ENCODE measurements around the gene SMYD4.
"Not testable (repeated sequence)": the region's sequence is repeated elsewhere in the genome, so short reads cannot be mapped to it uniquely, and the experiment has no call there.

SMYD4 gene

DNA sequence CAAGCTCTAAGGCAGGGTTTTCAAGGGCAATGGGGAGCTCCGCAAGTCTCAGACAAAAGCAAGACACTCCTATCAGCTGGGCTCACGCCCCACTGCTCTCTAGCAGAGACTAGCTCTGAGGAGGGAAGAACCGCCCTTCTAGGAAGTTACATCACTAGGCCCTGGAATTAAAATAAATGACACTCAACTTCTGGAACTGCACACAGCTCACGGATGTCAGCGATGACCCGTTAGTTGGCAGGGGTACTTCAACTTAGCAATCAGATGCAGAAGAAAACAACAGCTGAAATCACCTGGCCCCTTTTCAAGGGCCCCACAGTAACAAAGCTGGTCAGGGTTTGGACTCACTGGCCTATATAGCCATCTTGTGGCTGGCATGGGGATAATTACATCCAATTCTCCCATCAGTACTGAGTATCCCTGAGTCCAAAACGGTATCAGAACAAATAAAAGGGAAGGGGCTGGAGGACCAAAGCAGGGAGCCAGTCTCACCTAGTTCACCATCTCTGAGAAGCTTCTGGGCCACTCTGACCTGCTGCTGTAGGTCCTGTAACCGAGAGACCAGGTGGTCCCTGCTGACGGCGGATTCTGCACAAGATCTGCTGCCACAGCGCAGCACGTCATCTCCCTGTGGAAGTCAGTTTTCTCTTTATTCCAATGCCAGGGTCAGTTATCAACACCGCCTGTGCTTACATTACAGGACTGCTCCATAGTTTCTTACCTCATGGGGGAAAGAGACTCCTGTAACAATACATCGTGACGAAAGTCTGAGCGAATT is 45.7 kb downstream of the SMYD4 start:
- no peak for DNase-seq (ENCODE audit: low read depth in 2 of 2)

GRCh38 chr17:1783271-1783670 is 46.4 kb downstream of the SMYD4 start:
- DNase-seq (ENCODE audit: low read depth in 2 of 2): no peak

GRCh38 chr17:1782171-1782567 is 47.5 kb downstream of the SMYD4 start:
- no peak for DNase-seq (ENCODE audit: low read depth in 2 of 2)

DNA sequence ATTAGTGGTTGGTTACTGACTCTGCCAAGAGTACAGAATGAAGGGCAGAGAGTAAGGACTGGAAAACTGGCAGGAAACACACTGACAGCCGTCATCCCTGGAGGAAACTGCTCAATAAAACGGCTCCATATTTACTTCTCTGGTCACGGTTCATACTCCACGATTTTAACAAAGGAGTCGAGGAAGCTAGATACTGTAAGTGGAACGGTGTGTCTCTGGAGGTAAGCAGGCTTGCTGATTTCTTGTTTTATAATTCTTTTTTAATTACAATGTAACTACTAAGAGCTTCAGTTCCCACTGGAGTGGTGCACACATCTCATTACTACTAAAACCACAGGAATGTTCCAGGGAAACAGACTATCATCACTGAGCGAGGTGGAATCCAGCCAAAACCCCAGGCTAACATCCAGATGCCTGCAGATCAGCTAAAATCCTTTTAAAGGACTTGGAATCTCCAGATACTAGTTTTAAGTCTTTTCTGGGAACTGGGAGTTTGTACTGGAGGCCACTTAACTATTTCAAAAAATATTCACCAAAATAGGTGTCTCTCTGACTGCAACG is 50.1 kb downstream of the SMYD4 start:
- no peak for DNase-seq (ENCODE audit: low read depth in 2 of 2)

DNA sequence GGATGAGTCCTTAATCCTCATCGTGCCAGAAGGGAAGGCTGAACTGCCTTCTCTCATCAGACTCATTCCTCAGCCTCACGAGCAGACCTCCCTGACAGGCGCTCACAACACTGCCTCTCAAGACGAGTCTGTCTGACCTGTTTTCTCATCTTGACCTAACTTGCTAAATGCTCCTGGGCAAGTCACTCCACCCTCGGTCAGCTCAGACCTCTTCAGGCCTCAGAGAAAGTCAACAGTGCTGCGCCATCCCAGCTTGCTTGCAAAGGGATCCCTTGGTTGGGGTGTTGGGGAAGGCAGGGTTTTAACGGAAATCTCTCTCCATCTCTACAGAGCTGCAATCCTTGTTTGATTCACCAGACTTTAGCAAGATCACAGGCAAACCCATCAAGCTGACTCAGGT is 52.8 kb downstream of the SMYD4 start:
- DNase-seq (ENCODE audit: low read depth in 2 of 2): no peak

DNA sequence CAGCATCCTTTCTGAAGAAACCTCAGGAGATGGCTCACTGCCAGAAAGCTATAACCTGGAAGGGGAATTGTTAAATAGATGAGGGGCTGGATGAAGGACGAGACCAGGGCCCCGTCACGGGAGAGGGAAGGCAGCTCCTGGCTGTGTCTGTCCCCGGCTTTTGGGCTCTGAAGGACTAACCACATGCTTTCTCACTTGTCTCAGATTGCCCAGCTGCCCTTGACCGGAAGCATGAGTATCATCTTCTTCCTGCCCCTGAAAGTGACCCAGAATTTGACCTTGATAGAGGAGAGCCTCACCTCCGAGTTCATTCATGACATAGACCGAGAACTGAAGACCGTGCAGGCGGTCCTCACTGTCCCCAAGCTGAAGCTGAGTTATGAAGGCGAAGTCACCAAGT is 53.4 kb downstream of the SMYD4 start:
- DNase-seq (ENCODE audit: low read depth in 2 of 2): no peak

DNA sequence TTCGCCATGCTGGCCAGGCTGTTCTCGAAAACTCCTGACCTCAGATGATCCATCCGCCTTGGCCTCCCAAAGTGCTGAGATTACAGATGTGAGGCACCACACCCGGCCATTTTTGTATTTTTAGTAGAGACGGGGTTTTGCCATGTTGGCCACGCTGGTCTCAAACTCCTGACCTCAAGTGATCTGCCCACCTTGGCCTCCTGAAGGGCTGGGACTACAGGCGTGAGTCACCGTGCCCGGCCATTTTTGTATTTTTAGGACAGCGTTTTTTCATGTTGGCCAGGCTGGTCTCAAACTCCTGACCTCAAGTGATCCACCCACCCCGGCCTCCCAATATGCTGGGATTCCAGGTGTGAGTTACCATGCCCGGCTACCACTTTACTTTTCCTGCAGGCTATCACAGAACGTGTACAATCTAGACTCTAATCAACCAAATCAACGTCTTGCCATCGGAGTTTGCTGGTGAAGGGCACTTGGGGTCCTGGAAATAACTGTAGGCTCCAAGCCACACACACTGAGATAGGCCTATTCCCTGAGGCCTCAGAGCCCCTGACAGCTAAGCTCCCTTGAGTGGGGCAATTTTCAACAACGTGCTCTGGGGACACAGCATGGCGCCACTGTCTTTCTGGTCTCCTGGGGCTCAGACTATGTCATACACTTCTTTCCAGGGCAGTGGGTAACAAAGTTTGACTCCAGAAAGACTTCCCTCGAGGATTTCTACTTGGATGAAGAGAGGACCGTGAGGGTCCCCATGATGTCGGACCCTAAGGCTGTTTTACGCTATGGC is 55.1 kb downstream of the SMYD4 start:
- DNase-seq (ENCODE audit: low read depth in 2 of 2): no peak

DNA sequence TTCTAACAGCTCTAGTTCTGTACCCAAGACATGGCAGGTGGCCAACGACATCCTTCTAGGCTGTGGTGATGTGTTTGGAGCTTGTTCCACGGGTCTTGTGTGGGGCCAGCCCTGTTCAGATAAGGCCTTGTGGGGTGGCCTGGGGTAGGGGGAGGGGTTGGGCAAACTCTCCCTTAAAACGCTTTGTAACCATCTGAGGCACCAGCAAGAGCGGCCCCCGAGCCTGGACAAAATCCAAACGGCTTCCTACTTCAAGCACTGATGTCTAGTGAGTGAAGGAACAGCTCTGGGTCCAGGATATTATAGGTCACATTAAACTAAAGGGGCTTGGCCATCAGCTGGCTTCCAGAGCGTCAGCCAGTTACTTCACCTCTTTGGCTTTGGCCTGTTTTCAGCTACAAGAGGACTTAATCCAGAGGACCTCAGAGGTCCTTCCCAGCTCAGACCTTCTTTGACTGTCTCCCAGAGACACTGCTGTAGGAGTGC is 56.0 kb downstream of the SMYD4 start:
- DNase-seq (ENCODE audit: low read depth in 2 of 2): no peak

- DNase-seq (ENCODE audit: low read depth in 2 of 2): not testable (repeated sequence)
Measured at GRCh38 chr17:1773000-1773695, 56.6 kb downstream of the SMYD4 start.

DNA sequence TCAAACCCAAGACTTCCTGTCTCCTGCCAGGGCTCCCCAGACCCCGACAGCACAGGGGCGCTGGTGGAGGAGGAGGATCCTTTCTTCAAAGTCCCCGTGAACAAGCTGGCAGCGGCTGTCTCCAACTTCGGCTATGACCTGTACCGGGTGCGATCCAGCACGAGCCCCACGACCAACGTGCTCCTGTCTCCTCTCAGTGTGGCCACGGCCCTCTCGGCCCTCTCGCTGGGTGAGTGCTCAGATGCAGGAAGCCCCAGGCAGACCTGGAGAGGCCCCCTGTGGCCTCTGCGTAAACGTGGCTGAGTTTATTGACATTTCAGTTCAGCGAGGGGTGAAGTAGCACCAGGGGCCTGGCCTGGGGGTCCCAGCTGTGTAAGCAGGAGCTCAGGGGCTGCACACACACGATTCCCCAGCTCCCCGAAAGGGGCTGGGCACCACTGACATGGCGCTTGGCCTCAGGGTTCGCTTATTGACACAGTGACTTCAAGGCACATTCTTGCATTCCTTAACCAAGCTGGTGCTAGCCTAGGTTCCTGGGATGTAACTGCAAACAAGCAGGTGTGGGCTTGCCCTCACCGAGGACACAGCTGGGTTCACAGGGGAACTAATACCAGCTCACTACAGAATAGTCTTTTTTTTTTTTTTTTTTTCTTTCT is 59.8 kb downstream of the SMYD4 start:
- DNase-seq (ENCODE audit: low read depth in 2 of 2): no peak

DNA sequence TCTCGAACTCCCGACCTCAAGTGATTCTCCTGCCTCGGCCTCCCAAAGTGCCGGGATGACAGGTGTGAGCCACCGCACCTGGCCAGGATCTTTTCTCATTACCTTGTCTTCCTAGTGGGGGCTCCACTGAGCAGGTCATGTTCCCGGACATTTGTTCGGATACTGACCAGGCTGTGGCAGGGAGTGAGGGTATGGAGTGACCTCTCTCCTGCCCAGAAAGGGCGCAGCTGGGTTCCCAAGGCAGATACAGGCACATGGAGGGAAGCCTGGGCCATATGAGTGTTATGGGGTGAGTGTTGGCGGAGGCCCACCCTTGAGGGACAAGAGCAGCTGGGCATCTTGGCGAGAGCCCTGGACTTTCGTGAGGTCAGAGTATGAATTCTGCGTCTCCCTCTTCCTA is 62.3 kb downstream of the SMYD4 start:
- DNase-seq (ENCODE audit: low read depth in 2 of 2): no peak

GRCh38 chr17:1766382-1767135 is 63.1 kb downstream of the SMYD4 start:
- DNase-seq (ENCODE audit: low read depth in 2 of 2): no peak

- no peak for DNase-seq (ENCODE audit: low read depth in 2 of 2)
Measured at GRCh38 chr17:1765576-1765975, 64.1 kb downstream of the SMYD4 start.

DNA sequence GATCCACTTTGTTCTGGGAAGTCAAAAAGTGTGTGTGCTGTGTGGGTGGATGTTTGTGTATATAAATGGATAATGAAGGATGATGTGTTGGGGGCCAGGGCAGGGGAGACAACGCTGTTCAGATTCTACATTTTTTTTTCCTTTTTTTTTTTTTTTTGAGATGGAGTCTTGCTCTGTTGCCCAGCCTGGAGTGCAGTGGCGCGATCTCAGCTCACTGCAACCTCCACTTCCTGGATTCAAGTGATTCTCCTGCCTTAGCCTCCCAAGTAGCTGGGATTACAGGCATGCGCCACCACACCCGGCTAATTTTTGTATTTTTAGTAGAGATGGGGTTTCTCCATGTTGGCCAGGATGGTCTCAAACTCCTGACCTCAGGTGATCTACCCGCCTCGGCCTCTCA is 65.0 kb downstream of the SMYD4 start:
- not testable (repeated sequence) for DNase-seq (ENCODE audit: low read depth in 2 of 2)

GRCh38 chr17:1764284-1764683 is 65.4 kb downstream of the SMYD4 start:
- DNase-seq (ENCODE audit: low read depth in 2 of 2): peak in 1 of 2 donors; percentile 18

- DNase-seq (ENCODE audit: low read depth in 2 of 2): no peak
Measured at GRCh38 chr17:1762901-1763898, 66.5 kb downstream of the SMYD4 start.

GRCh38 chr17:1762233-1762900 is 67.3 kb downstream of the SMYD4 start:
- DNase-seq (ENCODE audit: low read depth in 2 of 2): no peak

GRCh38 chr17:1759529-1759928 is 70.2 kb downstream of the SMYD4 start:
- no peak for DNase-seq (ENCODE audit: low read depth in 2 of 2)

- no peak for DNase-seq (ENCODE audit: low read depth in 2 of 2)
Measured at GRCh38 chr17:1758807-1759206, 70.9 kb downstream of the SMYD4 start.

All from activated CD8-positive, alpha-beta memory T cell treated with anti-CD3 and anti-CD28 coated beads for 4 hours (primary cell).